GM19455 (cell line): ENCODE data around the gene HERPUD1.
"Not testable (repeated sequence)": the region's sequence is repeated elsewhere in the genome, so short reads cannot be mapped to it uniquely, and the experiment has no call there.

Source experiments
- ATAC-seq: cut with Tn5 transposase; IDR thresholded peaks from one replicate; pipeline ENCODE4 v1.9.1; 2021; ENCODE audit not compliant: unreplicated experiment

The HERPUD1 gene

DNA sequence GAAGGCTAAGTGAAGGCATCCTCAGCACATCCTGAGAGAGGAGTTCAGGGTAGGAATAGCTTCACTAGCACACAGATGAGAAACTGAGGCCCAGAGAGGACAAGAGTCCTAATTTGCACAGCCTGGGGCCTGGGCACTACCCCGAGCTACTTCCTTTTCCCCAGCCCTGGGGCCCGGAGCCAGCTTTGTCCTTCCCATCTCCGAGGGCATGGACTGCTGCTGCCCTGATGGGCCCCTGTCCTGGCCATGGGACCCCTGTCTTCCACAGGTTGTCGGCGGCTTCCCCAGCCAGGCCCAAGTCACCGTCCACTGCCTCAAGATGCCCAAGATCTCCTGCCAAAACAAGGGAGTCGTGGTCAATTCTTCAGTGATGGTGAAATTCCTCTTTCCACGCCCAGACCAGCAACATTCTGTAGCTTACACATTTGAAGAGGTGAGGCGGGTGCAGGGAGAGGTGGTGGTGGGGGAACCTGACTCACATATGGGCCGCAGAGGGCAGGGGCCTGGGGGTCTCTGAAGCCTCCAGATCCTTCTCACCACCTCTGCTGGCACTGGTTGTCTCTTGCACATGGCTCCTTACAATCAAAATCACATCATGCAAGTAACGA lies 46.0 kb downstream of the HERPUD1 start:
- ATAC-seq = no peak

DNA sequence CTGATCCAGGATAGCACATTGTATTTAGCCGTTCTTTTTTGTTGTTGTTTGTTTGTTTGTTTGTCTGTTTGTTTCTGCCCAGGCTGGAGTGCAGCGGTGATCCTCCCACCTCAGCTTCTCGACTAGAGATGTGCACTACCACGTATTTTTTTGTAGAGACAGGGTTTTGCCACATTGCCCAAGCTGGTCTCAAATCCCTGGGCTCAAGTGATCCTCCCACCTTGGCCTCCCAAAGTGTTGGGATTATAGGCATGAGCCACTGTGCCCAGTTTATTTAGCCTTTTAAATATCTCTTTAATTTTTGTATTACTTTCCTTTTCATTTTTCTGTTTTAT lies 48.2 kb downstream of the HERPUD1 start:
- no peak for ATAC-seq

DNA sequence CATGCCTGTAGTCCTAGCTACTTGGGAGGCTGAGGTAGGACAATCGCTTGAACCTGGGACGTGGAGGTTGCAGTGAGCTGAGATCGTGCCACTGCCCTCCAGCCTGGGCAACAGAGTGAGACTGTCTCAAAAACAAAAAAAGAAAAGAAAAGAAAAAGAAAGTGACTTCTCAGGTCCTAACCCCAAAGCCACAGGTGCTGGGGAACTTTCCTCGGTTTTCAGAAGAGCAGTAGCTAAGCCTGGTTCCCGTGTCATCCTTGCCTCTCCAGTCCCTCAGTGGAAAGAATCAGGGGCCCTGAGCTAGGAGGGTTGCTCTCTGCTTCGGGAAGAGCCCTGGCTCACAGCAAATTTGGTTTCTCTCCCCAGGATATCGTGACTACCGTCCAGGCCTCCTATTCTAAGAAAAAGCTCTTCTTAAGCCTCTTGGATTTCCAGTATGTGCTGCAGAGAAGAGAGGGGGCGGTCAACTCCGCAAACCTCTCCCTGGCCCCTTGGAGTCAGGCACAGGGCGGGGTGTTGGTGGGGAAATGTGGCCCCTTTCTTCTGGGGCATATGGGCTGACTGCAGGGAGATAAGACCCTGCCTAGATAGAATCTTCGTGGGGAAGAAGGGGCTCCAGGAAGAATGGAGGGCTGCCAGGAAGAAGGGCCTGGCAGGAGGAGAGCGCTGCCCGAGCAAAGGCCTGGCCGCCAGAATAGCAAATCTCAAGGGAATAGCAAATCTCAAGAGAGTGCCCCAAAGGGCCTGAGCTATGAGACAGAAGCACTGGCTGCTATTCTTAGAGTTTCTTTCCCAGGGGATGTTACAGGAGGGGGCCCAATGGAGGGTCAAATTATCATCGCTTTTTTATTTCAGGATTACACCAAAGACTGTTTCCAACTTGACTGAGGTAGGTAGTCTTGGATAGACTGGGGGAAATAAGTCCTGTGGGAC lies 49.1 kb downstream of the HERPUD1 start:
- no peak for ATAC-seq

DNA sequence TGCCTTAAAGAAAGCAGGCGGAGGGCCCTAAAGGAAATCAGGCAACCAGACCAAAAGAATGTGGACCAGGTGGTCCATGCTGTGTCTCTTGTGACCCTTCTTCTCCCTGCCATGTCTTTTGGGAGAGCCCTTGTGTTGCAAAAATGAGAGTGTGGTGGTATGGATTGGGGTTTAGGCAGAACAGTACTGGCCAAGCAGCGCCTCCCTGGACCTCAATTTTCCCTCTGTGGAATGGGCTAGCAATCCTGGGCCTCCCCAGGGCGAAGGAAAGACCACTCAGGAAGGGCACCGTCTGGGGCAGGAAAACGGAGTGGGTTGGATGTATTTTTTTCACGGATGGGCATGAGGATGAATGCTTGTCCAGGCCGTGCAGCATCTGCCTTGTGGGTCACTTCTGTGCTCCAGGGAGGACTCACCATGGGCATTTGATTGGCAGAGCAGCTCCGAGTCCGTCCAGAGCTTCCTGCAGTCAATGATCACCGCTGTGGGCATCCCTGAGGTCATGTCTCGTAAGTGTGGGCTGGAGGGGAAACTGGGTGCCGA lies 49.9 kb downstream of the HERPUD1 start:
- ATAC-seq = no peak

DNA sequence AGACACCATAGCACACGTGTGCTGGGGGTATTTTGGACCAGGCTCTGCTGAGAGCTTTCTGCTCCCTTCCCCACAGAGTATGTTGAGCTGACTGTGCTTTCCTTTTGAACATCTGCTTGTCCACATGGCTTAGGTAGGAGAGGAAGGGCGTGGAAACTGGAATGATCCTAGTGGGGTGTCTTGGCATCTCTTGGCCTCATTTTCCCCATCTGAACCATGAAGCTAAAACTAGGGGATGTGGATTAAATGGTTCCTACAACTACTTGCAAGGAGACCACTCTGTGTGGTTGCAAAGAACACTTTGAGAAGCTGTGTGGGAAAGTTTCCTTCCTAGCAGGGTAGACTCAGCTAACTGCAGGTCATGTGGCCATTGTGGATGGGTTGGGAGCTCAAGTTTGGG lies 50.8 kb downstream of the HERPUD1 start:
- ATAC-seq = no peak

DNA sequence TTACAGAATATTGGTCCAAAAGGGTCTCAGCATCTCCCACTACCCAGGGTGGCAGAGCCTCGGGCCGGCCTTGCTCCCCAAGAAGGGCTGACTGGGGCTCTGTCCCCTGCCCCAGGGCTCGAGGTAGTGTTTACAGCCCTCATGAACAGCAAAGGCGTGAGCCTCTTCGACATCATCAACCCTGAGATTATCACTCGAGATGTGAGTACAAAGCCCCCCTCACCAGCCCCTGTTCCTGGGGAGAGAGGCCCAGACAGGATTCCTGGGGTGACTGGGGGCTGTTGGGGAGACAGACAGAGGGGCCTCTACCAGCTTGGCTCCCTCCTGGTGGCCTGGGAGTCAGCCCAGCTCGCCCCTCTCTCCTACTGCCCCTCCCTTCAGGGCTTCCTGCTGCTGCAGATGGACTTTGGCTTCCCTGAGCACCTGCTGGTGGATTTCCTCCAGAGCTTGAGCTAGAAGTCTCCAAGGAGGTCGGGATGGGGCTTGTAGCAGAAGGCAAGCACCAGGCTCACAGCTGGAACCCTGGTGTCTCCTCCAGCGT lies 51.3 kb downstream of the HERPUD1 start:
- ATAC-seq = no peak

DNA sequence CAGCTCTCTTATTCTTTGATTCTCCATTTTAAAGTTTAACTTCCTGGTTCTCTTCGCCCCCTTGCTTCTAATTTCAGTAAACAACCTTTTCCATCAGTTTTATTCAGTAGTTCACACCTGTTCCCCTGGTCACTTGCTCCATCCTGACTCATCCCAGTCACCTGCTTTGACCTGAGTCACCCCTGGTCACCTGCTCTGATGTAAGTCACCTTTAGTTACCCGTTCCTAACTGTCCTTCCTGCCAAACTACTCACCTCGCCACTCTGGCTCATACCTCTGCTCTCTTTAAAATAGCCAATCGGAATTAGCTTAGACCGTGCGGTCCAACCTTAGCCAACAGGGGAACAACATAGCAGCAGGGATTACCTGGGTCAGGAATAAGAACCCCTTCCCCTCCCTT lies 52.7 kb downstream of the HERPUD1 start:
- ATAC-seq = no peak

DNA sequence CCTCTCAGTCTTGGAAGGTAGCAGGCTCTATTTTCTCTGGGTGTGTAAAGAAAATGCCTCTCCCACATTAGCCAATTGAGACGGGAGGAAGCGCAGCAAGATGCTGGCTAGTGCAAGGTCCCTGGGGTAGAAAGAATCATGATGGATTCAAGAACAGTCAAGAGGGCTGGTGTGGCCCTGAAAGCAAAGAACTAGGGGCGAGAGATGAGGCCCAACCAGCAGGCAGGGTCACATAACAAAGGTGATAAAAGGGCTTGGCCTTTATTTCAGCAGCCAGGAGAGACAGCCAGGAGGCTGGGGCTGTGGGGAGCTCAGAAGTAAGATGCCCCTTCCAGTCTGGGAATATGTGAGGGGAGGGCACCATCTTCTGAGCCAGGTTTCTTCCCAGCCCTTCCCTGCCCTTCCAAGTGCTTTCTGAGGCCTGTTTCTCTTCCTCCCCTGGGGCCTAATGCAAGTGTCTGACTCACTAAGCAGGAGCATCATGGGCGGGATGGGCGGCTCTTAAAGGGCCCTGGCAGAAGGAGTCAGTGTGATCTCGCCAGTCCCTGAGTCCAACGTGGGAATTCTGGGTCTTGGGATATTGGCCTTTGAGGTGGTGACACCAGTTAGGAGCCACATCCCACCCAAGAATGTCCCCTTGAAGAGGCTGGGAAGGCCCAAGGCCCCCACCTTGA lies 53.5 kb downstream of the HERPUD1 start:
- ATAC-seq = no peak

DNA sequence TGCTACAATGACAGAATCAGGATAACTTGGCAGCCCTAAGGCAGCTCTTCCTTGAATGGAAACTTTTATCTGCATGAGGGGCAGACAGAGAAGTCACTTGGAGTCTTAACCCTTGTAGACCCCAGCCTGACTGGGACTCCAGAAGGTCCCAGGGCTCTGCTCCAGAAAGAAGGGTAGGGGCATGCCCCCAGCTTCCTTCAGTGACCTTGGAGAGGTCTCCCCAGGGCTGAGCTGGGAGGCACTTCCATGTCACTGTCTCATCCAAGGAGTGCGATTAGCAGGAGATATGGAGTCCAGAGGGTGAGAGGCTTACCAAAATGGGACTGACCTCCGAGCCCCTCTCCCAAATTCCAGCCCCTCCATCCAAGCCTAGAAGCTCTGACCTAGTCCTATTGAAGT lies 54.0 kb downstream of the HERPUD1 start:
- no peak for ATAC-seq

DNA sequence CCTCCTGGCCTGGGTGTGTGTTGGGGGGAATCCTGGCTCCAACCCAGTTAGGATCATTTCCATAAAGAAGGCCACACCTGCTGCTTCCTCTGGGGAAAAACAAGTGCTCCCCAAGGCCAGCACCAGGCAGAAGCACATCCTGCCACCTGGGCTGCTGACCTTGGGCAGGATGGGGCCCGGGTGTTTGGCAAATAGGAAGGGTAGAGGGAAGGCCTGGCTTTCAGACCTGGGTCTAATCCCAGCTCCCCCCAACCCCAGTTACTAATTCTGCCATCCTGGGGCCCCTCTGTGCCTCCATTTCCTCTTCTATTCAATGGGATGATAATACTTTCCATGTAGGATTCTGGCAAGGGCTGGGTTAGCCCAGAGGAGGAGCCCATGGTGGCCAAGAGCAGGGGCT lies 54.4 kb downstream of the HERPUD1 start:
- ATAC-seq = no peak

DNA sequence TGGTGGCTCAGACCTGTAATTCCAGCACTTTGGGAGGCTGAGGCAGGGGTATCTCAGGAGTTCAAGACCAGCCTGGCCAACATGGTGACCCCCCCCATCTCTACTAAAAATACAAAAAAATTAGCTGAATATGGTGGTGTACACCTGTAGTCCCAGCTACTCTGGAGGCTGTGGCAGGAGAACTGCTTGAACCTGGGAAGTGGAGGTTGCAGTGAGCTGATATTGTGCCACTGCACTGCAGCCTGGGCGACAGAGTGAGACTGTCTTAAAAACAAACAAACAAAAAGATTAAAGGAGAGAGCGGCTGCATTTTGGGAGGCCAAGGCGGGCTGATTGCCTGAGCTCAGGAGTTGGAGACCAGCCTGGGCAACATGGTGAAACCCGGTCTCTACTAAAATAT lies 55.0 kb downstream of the HERPUD1 start:
- ATAC-seq = not testable (repeated sequence)

DNA sequence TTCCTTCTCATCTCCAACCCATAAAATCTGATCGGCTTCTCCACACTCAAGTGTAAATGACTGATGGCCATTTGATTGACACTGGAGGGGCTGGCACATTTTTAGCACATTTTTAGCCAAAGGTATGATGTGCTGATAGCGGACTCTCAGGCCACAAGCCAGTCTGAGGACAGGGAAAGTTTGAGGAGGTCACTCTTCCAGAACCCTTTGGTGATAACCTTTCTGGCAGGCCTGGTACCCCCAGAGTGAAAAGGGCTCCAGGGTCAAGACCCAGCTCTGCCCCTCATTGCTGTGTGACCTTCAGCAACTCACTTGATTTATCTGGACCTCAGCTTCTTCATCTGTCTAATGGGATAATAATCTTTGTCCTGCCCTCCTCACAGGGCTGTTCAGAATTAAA lies 55.8 kb downstream of the HERPUD1 start:
- no peak for ATAC-seq

DNA sequence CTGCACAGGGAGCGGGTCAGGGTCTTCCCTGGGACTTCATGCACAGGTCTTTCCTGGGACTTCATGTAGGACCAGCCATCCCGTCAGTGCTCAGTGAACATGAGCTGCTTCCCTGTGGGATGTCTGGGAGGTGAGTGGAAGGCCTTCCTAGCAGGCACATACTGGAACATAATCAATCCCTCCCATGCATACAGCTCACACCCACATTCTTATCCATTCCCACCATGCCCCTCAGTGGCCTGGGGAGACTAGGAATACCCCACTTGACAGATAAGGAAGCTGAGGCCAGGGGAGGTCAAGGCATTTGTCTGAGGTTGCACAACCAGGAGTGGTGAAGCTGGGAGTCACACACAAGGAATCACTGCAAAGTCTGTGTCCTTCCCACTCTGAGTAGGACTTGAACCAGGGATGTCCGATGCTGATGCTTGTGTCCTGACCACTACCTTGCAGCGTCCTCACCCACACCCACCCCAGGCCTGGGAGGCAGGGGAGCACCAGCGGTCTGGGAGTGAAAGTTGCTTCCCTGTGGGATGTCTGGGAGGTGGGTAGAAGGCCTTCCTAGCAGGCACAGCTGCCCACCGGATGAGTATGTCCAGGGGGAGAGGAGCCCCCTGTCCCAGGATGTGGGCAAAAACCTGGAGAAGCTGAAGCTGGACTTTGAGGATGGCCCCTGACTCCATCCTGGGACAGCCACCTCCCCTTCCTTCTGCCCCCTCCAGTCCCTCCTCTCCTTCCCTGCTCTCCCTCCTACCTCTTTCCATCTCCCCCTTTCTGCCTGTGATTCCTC lies 56.4 kb downstream of the HERPUD1 start:
- no peak for ATAC-seq

DNA sequence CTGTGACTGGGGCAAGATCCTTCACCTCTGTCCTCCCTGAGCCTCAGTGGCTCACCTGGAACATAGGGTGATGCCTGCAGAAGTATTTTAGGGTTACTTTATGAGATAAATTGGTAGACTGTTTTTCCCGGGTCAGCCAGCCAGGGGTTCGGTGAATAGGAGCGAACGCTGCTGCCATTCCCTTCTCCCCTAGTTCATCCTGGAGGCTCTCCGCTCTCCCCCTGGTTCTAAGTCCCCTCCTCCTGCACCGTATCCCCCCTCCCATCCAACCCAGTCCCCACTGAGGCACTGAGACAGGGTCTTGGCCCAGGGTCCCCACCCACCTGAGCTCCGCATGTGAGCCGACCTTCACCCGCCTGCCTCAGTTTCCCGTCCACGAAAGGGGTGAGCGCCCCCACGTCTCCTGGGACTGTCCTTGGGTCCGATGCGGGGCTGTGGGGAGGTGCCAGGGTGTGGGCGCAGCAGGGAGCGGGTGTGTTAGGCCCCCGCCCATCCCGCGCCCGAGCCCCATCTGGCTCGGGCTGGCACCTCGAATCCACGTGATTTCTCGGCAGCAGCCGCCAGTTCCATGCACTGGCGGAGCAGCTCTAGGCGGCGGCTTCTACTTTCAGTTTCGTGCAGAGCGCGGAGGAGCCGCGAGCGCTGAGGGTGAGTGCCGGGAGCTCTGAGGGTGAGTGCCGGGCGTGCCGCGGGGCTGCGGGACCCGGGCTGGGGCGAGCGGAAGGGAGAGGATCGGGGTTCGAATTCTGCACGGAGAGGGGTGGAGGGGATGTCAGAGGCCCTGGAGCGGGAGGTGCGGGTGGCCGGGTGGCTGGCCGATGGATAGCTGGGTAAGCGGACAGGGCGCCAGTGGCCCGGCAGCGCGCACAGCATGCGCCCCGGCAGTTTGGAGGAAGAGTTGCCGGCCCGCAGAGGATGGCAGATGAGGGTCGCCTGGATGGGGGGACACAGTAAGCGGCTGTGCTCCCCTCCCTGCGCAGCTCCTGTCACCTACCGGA lies 57.3 kb downstream of the HERPUD1 start, which contains the start of gene NLRC5:
Gene NLRC5 (plus strand): TSS at position 610 of the 998 bp plus-strand sequence. CDS start 31,156 bp downstream, outside the sequence.
- ATAC-seq = peak; percentile 62

DNA sequence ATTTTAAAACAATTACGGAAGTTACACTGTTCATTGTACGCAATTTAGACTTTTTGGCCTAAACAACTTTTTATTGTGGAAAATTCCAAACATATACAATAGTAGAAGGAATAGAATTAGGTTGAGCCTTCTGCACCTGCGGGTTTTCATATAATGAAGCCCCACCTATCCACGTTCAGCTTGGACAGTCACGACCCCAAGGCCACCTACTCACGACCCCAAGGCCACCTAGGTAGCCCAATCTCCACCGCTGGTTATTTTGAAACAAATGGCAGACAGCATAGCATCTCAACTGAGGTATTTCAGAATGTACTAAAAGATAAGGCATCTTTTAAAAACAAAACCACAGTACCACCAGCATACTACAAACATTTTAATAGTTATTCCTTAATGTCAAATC lies 58.0 kb downstream of the HERPUD1 start:
- ATAC-seq = no peak

DNA sequence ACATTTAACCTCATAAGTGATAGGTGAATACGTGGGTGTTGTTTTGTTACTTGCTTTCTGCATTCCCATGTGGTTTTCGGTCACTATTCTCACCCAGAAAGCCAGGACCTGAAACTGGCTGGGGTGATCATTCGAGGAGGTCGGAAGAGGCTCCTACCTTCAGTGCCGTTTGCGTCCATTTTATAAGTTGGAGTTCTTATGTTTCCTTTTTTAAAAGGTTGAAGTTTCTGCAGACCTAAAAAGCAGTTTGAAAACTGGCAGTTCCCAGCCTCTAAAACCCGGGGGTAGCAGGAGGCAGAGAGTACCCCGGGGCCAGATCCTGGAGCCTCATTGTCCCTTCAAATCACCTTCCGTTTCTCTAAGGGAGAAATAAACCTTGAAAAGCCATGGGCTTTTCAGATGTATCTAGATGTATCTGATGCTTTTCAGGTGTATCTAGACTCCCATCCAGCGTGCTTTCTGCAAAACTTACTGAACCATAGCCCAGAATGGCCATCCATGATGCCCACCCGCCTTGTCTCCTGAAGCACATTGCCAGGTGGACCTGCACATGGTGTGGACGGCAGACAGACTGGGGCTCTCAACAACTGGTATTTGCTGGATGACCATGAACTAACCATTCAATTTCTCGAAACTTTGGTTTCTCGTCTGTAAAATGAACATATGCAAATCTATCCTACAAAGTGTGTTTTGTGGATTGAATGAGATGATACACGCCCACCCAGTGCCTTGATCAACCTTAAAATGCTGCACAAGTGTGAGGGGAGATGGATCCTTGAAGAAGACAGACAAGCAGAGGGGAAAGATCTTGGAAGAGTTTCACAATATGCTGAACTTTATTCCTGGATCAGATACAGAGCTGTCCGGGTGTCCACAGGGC lies 58.7 kb downstream of the HERPUD1 start:
- no peak for ATAC-seq

DNA sequence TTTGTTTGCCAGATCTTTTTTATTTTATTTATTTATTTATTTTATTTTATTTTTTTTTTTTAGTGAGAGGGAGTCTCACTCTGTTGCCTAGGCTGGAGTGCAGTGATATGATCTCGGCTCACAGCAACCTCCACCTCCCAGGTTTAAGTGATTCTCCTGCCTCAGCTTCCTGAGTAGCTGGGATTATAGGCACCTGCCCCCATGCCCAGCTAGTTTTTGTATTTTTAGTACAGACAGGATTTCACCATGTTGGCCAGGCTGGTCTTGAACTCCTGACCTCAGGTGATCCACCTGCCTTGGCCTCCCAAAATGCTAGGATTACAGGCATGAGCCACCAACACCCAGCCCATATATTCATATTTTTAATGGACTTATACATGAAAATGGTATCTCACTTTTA lies 60.5 kb downstream of the HERPUD1 start:
- ATAC-seq = not testable (repeated sequence)

DNA sequence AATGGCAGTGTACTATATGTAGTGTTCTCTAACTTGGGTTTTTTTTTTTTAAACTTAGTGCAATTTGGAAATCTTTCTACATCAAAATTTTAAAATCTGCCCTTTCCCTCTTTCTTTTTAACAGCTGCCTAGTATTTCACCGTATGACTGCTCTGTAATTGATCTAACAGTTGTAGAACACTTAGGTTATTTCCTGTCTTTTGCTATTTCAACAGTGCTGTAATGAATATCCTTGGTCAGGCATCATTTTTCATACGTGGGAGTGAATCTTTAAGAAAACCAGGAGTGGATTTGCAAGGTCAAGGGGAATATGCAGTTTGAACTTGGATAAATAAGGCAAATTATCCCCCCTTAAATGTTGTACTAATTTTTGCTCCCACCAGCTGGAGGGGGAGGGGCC lies 61.3 kb downstream of the HERPUD1 start:
- ATAC-seq = no peak
